ENCODE data around the gene ATP6AP1. TPM values are rescaled to one million over a fixed set of nuclear protein-coding genes. Genes with fewer than 3 reads are reported as not detected.
A peak's percentile ranks its signal among the peaks of the same experiment; 100 is the strongest.

The ATP6AP1 gene
- total RNA-seq, 1 donor from 2014 or later, result 22.6 TPM

GRCh38 chrX:154452823-154453222 is 24.3 kb downstream of the ATP6AP1 start:
- Histone ChIP-seq H3K9me3 (ENCODE audit: low read depth) (no peaks in the 10 kb centered on the region), H3K4me2 (no peak overlapping the region), H3K36me3 (no peaks in the 10 kb centered on the region), H3F3A (ENCODE audit: low read depth) (peaks cover 6% of the 10 kb centered on the region), H3K27ac (no peak overlapping the region), H3K4me3 (no peak overlapping the region), H3K27me3 (no peaks in the 10 kb centered on the region), H3K79me2 (ENCODE audit: low read depth) (no peaks in the 10 kb centered on the region), H4K20me1 (ENCODE audit: low read depth) (no peaks in the 10 kb centered on the region), H2AFZ (replicated peaks) (no peak overlapping the region), H3K9ac (no peak overlapping the region), H3K4me1 (no peaks in the 10 kb centered on the region)
- TF ChIP-seq EZH2 (IDR thresholded peaks at IDR 0.05) (no peak), EZH2phosphoT487 (IDR thresholded peaks at IDR 0.05) (no peak), CTCF (IDR thresholded peaks at IDR 0.05) (no peak)
- H3K36me3 Mint-ChIP-seq, result peaks cover 10% of the 10 kb centered on the region
- no peak for DNase-seq (ENCODE audit: low spot score)
- H3K4me1 Mint-ChIP-seq, result peaks cover 3% of the 10 kb centered on the region
- no peak overlapping the region for H3K27ac Mint-ChIP-seq
- no peak overlapping the region for H3K4me3 Mint-ChIP-seq
- peaks cover 18% of the 10 kb centered on the region for H3K27me3 Mint-ChIP-seq (ENCODE audit: insufficient read depth, low read depth)
- peaks cover 19% of the 10 kb centered on the region for H3K9me3 Mint-ChIP-seq

- H3K27ac ChIP-seq, result no peak overlapping the region
- peaks cover 7% of the 10 kb centered on the region for H3K79me2 ChIP-seq (ENCODE audit: low read depth)
- H3K27ac Mint-ChIP-seq, result peak overlapping the region; percentile 65
- no peaks in the 10 kb centered on the region for H3K27me3 ChIP-seq
- peak overlapping the region; percentile 55 for H3K4me2 ChIP-seq
- peak overlapping the region; percentile 95 for H3K4me3 Mint-ChIP-seq
- peaks cover 6% of the 10 kb centered on the region for H3K4me1 ChIP-seq
- peaks cover 21% of the 10 kb centered on the region for H3K27me3 Mint-ChIP-seq (ENCODE audit: insufficient read depth, low read depth)
- TF ChIP-seq CTCF (IDR thresholded peaks at IDR 0.05) (no peak), EZH2 (IDR thresholded peaks at IDR 0.05) (no peak), EZH2phosphoT487 (IDR thresholded peaks at IDR 0.05) (no peak)
- peak overlapping the region; percentile 68 for H3K4me3 ChIP-seq
- peaks cover 22% of the 10 kb centered on the region for H3K9me3 Mint-ChIP-seq
- H2AFZ ChIP-seq (replicated peaks), result no peak overlapping the region
- peaks cover 6% of the 10 kb centered on the region for H3F3A ChIP-seq (ENCODE audit: low read depth)
- peaks cover 7% of the 10 kb centered on the region for H3K36me3 Mint-ChIP-seq
- peaks cover 3% of the 10 kb centered on the region for H3K4me1 Mint-ChIP-seq
- no peaks in the 10 kb centered on the region for H3K9me3 ChIP-seq (ENCODE audit: low read depth)
- H3K36me3 ChIP-seq, result no peaks in the 10 kb centered on the region
- peak; percentile 71 for DNase-seq (ENCODE audit: low spot score)
- no peak overlapping the region for H3K9ac ChIP-seq
- peaks cover 10% of the 10 kb centered on the region for H4K20me1 ChIP-seq (ENCODE audit: low read depth)
Observed at GRCh38 chrX:154457491-154458115, 29.1 kb downstream of the ATP6AP1 start.

GRCh38 chrX:154458116-154458953 is 29.9 kb downstream of the ATP6AP1 start, which contains the start of gene PLXNA3:
TSS of gene PLXNA3 (plus strand) at chrX:154458281. CDS start at chrX:154460184, 1,903 bp downstream.
- Histone ChIP-seq H3K9me3 (ENCODE audit: low read depth) (no peaks in the 10 kb centered on the region), H3K4me2 (peak within 1 kb of the TSS; percentile 72), H3K79me2 (ENCODE audit: low read depth) (peaks cover 7% of the 10 kb centered on the region), H3K4me3 (peak within 1 kb of the TSS; percentile 68), H3K27me3 (no peaks in the 10 kb centered on the region), H4K20me1 (ENCODE audit: low read depth) (peaks cover 10% of the 10 kb centered on the region), H3K9ac (no peak within 1 kb of the TSS), H3F3A (ENCODE audit: low read depth) (peaks cover 6% of the 10 kb centered on the region), H2AFZ (replicated peaks) (no peak within 1 kb of the TSS), H3K4me1 (peaks cover 6% of the 10 kb centered on the region), H3K27ac (no peak within 1 kb of the TSS), H3K36me3 (no peaks in the 10 kb centered on the region)
- DNase-seq (ENCODE audit: low spot score), result peak; percentile 74
- Mint-ChIP-seq H3K9me3 (peaks cover 22% of the 10 kb centered on the region), H3K36me3 (peaks cover 9% of the 10 kb centered on the region), H3K4me1 (peaks cover 3% of the 10 kb centered on the region), H3K27ac (peak within 1 kb of the TSS; percentile 65), H3K27me3 (ENCODE audit: insufficient read depth, low read depth) (peaks cover 21% of the 10 kb centered on the region), H3K4me3 (peak within 1 kb of the TSS; percentile 95)
- TF ChIP-seq CTCF (IDR thresholded peaks at IDR 0.05) (no peak), EZH2 (IDR thresholded peaks at IDR 0.05) (no peak), EZH2phosphoT487 (IDR thresholded peaks at IDR 0.05) (no peak)
